PC-3 (cell line): ENCODE data around the gene EGF. TPM values are rescaled to one million over a fixed set of nuclear protein-coding genes. Genes with fewer than 3 reads are reported as not detected.

Experiments used
- ATAC-seq: fragments of 200-7000 bp; cut with Tn5 transposase; 2 replicates; pipeline ENCODE4 v1.9.1; 2020; ENCODE audit warnings: mild to moderate bottlenecking, moderate library complexity
- BruUV-seq: library from RNA; stranded (reverse); fragments of 400-500 nt; replicated peaks from 2 replicates; lab custom pipeline; 2021; lab: Mats Ljungman, UMichigan
- CTCF ChIA-PET: fragments of 300-600 bp; sonication (Branson Sonifier 250); formaldehyde crosslinking; loops from one replicate; lab custom pipeline; 2022; ENCODE audit warnings: antibody characterized with exemption; lab: Charles Lee
- POLR2A ChIA-PET: fragments of 300-600 bp; sonication (Branson Sonifier 250); formaldehyde crosslinking; loops from one replicate; lab custom pipeline; 2022; ENCODE audit warnings: antibody characterized with exemption; ENCODE audit not compliant: unreplicated experiment; lab: Charles Lee
- DNase-seq: peaks from one replicate; pipeline ENCODE4 v3.0.0-alpha.2; 2015
- H2AFZ ChIP-seq: fragments of 300-600 bp; sonication (generic); 2 replicates; pipeline ENCODE4 v1.6.0; 2016; ENCODE audit warnings: antibody characterized with exemption, low read length
- H3F3A ChIP-seq: fragments of 300-600 bp; sonication (generic); one replicate; pipeline ENCODE4 v1.6.0; 2017; ENCODE audit warnings: antibody characterized with exemption, low read length, control low read depth, mild to moderate bottlenecking; ENCODE audit not compliant: unreplicated experiment
- H3K27ac ChIP-seq: fragments of 300-600 bp; sonication (generic); 2 replicates; pipeline ENCODE4 v1.5.1; 2016; ENCODE audit warnings: mild to moderate bottlenecking, low read length
- H3K27me3 ChIP-seq: fragments of 300-600 bp; sonication (generic); 2 replicates; pipeline ENCODE4 v1.6.1; 2016; ENCODE audit warnings: low read length, mixed read lengths
- H3K36me3 ChIP-seq: fragments of 300-600 bp; sonication (generic); 2 replicates; pipeline ENCODE4 v1.6.1; 2016; ENCODE audit warnings: low read depth, mixed run types, low read length, mixed read lengths
- H3K4me1 ChIP-seq: fragments of 300-600 bp; sonication (generic); 2 replicates; pipeline ENCODE4 v1.5.1; 2016; ENCODE audit warnings: low read length; ENCODE audit not compliant: insufficient read depth
- H3K4me2 ChIP-seq: fragments of 300-600 bp; sonication (generic); 2 replicates; pipeline ENCODE4 v1.6.0; 2016; ENCODE audit warnings: low read length
- H3K4me3 ChIP-seq: fragments of 300-600 bp; sonication (generic); 2 replicates; pipeline ENCODE4 v1.5.1; 2016; ENCODE audit warnings: mild to moderate bottlenecking, low read length, mixed read lengths
- H3K79me2 ChIP-seq: fragments of 300-600 bp; sonication (generic); 2 replicates; pipeline ENCODE4 v1.6.1; 2017; ENCODE audit warnings: low read length, mixed read lengths
- H3K9ac ChIP-seq: fragments of 300-600 bp; sonication (generic); 2 replicates; pipeline ENCODE4 v1.6.0; 2016; ENCODE audit warnings: mild to moderate bottlenecking, low read length
- H3K9me2 ChIP-seq: fragments of 300-600 bp; sonication (generic); replicated peaks from 2 replicates; pipeline ENCODE4 v1.6.1; 2016; ENCODE audit warnings: mixed run types, low read length, mixed read lengths
- H3K9me3 ChIP-seq: fragments of 300-600 bp; sonication (generic); 2 replicates; pipeline ENCODE4 v1.6.1; 2016; ENCODE audit warnings: low read length, mixed read lengths
- H4K20me1 ChIP-seq: fragments of 300-600 bp; sonication (generic); 2 replicates; pipeline ENCODE4 v1.6.1; 2016; ENCODE audit warnings: low read length, mixed read lengths
- EZH2 ChIP-seq: fragments of 300-600 bp; sonication (generic); IDR thresholded peaks from one replicate; pipeline ENCODE4 v1.6.1; 2017; ENCODE audit warnings: antibody characterized with exemption, mild to moderate bottlenecking, low read length; ENCODE audit not compliant: unreplicated experiment
- EZH2phosphoT487 ChIP-seq: fragments of 300-600 bp; sonication (generic); IDR thresholded peaks from 2 replicates; pipeline ENCODE4 v1.6.1; 2018; ENCODE audit warnings: mild to moderate bottlenecking, antibody characterized with exemption, low read length, borderline replicate concordance
- intact Hi-C: fragments of 100-400 bp; cut with micrococcal nuclease; formaldehyde crosslinking; loops from 2 replicates; pipeline ENCODE4 v1.9.0; 2023
- total RNA-seq: library from RNA; depleted of rRNA; stranded (reverse); fragments of >200 nt; gene quantifications from 2 replicates; pipeline ENCODE4 v1.2.3, GENCODE V29; 2014
- TF ChIP-seq, protein P1 (sequence below): fragments of 300-600 bp; sonication (generic); conservative IDR thresholded peaks from 2 replicates; pipeline ENCODE4 v1.5.1; 2017; ENCODE audit warnings: antibody characterized with exemption, low read depth, mild to moderate bottlenecking, low read length

The EGF gene
- total RNA-seq, 1 experiment from 2014 or later: 6.1 TPM

DNA sequence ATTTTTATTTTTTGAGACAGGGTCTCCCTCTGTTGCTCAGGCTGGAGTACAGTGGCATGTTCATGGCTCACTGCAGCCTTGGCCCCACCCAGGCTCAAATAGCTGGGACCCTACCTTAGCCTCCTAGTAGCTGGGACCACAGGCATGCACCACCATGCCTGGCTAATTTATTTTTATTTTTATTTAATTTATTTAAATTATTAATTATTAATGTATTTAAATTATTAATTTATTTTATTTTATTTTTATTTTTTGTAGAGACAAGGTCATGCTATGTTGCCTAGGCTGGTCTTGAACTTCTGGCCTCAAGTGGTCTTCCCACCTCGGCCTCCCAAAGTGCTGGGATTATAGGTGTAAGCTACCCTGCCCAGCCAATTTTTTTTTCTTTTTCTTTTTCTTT lies 69.3 kb downstream of the EGF start:
- Histone ChIP-seq H3K36me3 (no peaks in the 10 kb centered on the region; the same call in 1 of the 2 replicates), H3K79me2 (no peaks in the 10 kb centered on the region), H3K9me3 (no peaks in the 10 kb centered on the region), H3K4me2 (no peak overlapping the region), H4K20me1 (no peaks in the 10 kb centered on the region), H3K4me1 (peaks cover 19% of the 10 kb centered on the region), H2AFZ (no peak overlapping the region), H3K4me3 (no peak overlapping the region), H3K9me2 (no peaks in the 10 kb centered on the region), H3K27ac (no peak overlapping the region), H3F3A (peaks cover 3% of the 10 kb centered on the region), H3K9ac (no peak overlapping the region), H3K27me3 (no peaks in the 10 kb centered on the region)
- ATAC-seq (no peak), DNase-seq (no peak)
- BruUV-seq: no TSS peak
- intact Hi-C loops: no loop called here
- TF ChIP-seq EZH2 (no peak), EZH2phosphoT487 (no peak)
- TF ChIP-seq, protein P1, sequence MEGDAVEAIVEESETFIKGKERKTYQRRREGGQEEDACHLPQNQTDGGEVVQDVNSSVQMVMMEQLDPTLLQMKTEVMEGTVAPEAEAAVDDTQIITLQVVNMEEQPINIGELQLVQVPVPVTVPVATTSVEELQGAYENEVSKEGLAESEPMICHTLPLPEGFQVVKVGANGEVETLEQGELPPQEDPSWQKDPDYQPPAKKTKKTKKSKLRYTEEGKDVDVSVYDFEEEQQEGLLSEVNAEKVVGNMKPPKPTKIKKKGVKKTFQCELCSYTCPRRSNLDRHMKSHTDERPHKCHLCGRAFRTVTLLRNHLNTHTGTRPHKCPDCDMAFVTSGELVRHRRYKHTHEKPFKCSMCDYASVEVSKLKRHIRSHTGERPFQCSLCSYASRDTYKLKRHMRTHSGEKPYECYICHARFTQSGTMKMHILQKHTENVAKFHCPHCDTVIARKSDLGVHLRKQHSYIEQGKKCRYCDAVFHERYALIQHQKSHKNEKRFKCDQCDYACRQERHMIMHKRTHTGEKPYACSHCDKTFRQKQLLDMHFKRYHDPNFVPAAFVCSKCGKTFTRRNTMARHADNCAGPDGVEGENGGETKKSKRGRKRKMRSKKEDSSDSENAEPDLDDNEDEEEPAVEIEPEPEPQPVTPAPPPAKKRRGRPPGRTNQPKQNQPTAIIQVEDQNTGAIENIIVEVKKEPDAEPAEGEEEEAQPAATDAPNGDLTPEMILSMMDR: no peak
- CTCF ChIA-PET: no interaction called here
- POLR2A ChIA-PET: no interaction called here

DNA sequence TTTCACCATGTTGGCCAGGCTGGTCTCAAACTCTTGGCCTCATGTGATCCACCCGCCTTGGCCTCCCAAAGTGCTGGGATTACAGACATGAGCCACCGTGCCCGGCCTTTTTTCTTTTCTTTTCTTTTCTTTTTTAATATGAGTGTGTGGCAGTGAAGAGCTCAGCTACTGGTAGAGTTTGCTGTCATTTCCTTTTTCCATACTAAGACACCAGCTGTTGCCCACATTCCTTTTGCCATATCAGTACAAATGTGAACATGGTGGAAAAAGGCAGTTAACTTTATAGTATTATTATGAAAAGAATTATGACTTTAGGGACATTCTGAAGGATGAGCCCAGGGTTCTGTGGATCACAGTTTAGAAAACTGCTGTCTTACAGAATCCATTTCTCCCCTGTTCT lies 69.8 kb downstream of the EGF start:
- H4K20me1 ChIP-seq: no peaks in the 10 kb centered on the region
- peaks cover 3% of the 10 kb centered on the region for H3F3A ChIP-seq
- H3K4me3 ChIP-seq: no peak overlapping the region
- ChIA-PET CTCF (no interaction called here), POLR2A (no interaction called here)
- no peak overlapping the region for H2AFZ ChIP-seq
- H3K36me3 ChIP-seq: no peaks in the 10 kb centered on the region; the same call in 1 of the 2 replicates
- DNase-seq (no peak), ATAC-seq (no peak)
- no peaks in the 10 kb centered on the region for H3K27me3 ChIP-seq
- no peaks in the 10 kb centered on the region for H3K9me2 ChIP-seq
- no TSS peak for BruUV-seq
- no peak overlapping the region for H3K9ac ChIP-seq
- H3K27ac ChIP-seq: no peak overlapping the region
- intact Hi-C loops: no loop called here
- H3K9me3 ChIP-seq: no peaks in the 10 kb centered on the region
- no peak overlapping the region for H3K4me2 ChIP-seq
- TF ChIP-seq EZH2phosphoT487: no peak
- no peak for TF ChIP-seq EZH2
- TF ChIP-seq, protein P1: no peak
- H3K4me1 ChIP-seq: peaks cover 19% of the 10 kb centered on the region
- no peaks in the 10 kb centered on the region for H3K79me2 ChIP-seq

DNA sequence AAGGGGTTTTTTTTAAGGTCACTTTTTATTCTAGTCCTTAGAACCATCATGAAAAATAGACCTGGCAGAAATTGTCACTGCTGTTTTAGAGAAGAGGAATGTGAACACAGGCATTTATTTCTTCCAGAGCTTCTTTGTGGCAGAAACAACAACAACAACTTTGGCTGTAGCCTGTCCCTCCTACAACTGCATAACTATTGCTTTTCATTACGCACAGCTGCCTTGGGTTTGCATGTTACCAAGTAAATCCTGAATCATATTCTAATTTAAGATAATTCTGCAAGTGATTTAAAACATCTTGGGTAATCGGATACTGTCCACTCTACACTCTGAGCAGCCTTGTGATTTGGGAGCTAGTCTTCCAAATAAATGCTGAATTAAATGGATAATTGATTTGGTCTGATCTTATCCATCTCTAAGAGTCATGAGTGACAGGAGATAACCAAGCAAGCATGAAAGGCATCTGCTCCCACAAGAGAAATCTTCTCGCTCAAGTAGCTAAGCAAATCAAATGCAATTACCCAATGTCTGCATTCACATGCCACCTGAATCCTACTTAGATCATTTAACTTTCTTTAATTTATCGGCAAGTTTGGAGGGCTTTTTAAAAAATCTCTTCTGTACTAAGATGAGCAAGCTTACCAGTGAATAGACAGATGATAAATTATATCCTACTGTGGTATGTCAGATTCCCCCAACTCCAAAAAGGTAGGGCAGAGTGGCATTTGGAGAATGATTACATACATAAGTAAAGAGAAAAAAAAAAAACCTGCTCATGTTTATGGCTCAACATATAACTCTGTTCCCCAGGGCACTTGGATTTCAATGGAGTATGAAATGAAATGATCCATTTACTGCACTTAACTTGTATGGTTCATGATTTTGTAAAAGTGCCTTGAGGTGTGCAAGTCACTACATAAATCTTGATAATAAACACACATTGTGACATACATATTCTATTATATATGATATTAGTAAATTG lies 73.6 kb downstream of the EGF start:
- TF ChIP-seq EZH2 (no peak), EZH2phosphoT487 (no peak)
- TF ChIP-seq, protein P1: no peak
- no peaks in the 10 kb centered on the region for H3K27me3 ChIP-seq
- ChIA-PET POLR2A (no interaction called here), CTCF (interaction anchor here (0.5 kb wide), 1 partner anchor 600 kb away, joined by 3 read pairs; no protein-coding TSS in a partner anchor)
- ATAC-seq: no peak
- H3K4me2 ChIP-seq: no peak overlapping the region
- intact Hi-C loops: no loop called here
- no TSS peak for BruUV-seq
- H2AFZ ChIP-seq: no peak overlapping the region
- H3F3A ChIP-seq: no peaks in the 10 kb centered on the region
- DNase-seq: no peak
- H3K4me3 ChIP-seq: no peak overlapping the region
- peaks cover 15% of the 10 kb centered on the region for H3K4me1 ChIP-seq
- no peaks in the 10 kb centered on the region for H3K9me3 ChIP-seq
- H3K79me2 ChIP-seq: no peaks in the 10 kb centered on the region
- no peaks in the 10 kb centered on the region for H4K20me1 ChIP-seq
- no peak overlapping the region for H3K9ac ChIP-seq
- no peaks in the 10 kb centered on the region for H3K36me3 ChIP-seq
- no peaks in the 10 kb centered on the region for H3K9me2 ChIP-seq
- no peak overlapping the region for H3K27ac ChIP-seq
